HG03354 (cell line): ENCODE measurements around the gene FAM131C.

ENCODE experiments used
- ATAC-seq: cut with Tn5 transposase; IDR thresholded peaks from one replicate; pipeline ENCODE4 v1.9.1; 2021; ENCODE audit warnings: mild to moderate bottlenecking; ENCODE audit not compliant: unreplicated experiment, poor library complexity, severe bottlenecking

The FAM131C gene, protein sequence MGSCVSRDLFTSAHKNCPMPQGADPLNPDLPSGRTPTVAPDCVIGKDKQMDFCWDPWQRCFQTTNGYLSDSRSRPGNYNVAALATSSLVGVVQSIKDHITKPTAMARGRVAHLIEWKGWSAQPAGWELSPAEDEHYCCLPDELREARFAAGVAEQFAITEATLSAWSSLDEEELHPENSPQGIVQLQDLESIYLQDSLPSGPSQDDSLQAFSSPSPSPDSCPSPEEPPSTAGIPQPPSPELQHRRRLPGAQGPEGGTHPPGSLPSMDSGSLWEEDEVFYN

DNA sequence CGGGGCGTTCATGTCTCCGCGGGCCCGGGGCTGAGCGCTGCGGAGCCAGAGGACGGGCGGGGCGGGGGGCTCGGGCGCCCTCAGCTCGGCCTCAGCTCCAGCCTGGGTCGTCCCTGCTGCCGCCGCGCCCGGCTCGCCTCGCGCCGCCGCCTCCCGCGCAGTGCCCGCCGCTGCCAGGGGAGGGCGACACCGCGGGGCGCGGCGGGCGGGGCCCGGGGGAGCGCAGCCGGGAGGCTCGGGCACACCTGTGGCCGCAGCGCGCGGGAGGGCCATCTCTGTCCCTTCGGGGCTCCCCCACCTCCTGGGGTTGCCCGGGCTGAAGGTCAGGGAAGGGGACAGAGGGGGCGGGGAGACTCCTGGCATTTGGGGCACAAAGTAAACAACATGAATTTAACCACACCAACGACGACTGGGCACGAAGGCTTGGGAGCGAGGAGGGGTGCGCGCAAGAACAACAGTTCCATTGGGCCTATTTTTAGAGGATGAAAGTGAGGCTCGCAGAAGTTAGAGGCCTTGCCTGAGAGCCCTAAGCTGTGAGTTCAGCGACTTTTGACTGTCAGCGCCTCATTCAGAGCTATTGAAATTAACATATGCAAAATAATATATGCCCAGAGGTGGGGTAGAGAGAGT is at the start of gene FAM131C:
Gene FAM131C, minus strand, starts transcription at position 162 of the 630 bp plus-strand sequence. CDS start 209 bp downstream, outside the sequence.
- ATAC-seq, result no peak

DNA sequence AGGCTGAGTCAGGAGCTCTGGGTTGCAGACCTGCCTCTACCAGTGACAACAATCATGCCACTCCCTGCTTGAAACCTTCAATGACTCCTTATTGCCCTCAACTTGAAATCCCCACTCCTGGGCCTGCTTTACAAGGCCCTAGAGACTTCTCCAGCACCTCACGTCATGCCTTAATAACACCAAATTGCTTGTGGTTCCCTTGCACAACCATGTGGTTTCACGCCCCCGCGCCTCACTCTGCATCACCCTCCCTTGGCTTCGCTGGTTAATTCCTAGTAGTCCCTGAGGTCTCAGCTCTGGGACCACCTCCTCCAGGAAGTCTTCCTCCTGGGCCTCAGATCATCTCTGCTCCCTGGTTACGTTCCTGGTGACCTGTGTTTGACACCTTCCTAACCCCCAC is 49.5 kb upstream of the FAM131C start:
- no peak for ATAC-seq

DNA sequence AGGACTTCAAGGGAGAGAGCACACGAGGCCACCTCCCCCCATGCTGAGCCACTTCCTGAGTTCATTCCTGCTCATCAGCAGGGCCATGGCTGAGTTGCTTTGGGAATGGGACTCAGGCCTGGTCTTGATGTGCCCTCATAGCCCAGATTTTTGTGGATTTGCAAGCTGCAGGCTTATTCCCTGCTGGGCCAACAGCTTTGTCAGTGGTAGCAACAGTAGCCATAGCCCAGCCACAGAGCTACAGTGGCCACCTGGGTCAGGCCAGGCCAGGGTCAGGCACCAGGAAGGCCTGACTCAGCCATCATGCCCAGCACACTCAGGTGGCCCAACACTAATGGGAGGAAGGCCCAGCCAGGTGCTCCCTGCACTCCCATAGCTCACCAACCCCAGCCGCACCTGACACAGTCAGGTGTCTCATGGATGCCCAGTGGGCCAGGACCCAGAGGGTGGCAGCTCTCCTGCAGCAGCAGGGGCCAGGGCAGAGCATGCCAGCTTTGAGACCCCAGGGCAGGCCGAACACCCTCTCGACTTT is 49.0 kb upstream of the FAM131C start:
- ATAC-seq, result no peak

DNA sequence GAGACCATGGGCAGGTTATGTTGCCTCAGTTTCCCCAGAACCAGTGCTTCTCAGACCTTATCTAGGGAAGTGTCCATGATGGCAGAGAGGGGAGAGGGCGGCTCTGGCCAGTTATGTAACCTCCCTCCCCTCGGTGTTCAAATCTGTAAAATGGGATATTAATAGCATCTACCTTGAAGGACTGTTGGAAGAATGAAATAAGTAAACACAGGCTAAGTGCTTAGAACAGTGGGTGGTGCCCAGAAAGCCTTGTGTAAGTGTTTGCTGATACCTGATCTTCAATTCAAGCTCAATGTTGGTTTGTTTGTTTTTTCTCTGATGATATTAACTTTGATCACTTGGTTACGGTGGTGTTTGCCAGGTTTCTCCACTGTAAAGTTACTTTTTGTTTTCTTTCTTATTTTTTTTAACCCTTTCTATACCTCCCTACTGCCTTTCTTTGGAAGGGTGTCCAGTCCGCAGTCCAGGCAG is 47.5 kb upstream of the FAM131C start:
- ATAC-seq, result no peak

DNA sequence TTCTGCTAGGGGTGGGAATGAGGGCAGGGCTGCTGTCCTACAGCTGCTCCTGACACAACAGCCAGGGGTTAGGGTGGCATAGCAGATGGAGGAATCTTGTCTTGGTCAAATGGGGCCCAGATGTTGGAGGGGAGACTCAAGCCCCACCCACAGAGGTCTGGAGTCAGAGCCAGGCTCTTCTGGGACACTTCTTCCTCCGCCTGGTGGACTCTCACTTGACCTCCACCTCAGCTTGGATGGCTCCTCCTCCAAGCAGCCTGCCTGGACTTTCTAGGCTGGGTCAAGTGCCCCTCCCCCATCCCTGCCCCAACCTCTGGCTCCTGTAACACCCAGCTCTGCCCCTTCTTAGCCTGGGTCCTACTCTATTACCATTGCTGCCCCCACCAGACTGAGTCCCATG is 47.0 kb upstream of the FAM131C start:
- no peak for ATAC-seq

DNA sequence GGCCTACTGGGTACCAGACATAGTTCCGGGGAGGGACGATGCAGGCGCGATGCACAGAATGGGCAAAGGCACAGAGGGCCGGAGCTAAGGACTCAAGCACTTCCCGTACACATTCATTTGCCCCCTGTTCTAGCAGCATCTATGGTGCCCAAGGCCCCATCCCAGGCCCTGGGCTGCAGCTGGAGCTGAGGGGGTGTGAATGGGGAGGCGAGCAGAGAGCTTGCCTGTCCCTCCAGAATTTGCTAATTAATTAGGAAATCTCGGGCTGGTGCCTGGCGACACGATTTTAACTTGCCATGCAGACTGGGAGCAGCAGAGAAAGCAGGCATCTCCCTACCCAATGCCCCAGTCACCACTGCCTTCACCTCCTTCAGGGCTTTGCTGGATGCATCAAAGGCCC is 46.5 kb upstream of the FAM131C start:
- ATAC-seq, result no peak

DNA sequence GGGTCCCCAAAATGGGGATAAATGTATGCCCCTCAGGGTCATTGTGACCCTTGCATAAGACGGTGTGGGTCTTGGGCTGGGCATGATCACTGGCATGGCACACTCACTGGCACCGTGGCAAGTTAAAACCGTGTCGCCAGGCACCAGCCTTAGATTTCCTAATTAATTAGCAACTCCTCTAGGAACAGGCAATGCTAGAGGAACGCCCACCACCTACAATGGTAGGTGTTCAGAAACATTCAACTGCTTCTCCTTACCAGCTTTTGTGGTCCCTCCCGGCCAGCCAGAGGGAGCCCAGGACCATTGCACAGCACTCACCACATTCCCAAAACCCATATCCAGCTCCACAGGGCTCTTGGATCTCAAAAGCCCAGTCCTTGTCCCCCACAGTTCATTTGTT is 46.1 kb upstream of the FAM131C start:
- no peak for ATAC-seq

DNA sequence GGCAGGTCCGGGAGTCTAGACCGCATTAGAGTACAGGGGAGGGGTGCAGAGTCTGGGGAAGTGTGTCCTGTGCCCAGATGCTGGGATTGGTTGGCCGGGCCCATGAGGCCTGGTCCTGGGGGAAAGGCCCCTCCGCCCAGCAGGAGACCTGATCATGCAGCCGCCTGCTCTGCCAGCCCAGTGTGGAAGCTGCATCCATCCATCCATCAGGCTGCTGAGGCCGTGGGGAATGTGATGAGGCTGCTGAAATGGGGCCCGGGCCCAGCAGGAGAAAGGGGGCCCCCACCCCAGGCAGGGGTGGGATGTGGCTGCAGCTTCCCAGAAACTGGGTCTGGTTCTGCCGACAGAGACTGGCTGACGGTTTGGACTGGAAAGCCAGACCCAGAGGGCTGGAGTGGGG is 45.3 kb upstream of the FAM131C start:
- ATAC-seq, result no peak

DNA sequence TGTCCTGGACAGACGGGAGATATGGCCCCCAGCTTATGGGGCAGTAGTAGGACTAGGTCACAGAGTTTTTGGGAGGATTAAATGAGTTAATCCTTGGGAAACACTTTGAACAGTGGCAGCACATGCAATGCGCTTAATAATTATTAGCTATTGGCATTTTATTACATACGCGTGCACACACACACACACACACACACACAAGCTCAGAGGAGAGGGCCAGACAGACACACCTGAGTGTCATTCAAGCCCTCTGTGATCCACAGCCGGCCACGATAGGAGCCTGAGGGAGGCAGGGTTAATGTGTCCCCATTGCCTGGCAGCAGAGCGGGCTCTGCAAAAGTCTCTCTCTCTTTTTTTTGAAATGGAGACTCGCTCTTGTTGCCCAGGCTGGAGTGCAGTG is 44.5 kb upstream of the FAM131C start:
- no peak for ATAC-seq

DNA sequence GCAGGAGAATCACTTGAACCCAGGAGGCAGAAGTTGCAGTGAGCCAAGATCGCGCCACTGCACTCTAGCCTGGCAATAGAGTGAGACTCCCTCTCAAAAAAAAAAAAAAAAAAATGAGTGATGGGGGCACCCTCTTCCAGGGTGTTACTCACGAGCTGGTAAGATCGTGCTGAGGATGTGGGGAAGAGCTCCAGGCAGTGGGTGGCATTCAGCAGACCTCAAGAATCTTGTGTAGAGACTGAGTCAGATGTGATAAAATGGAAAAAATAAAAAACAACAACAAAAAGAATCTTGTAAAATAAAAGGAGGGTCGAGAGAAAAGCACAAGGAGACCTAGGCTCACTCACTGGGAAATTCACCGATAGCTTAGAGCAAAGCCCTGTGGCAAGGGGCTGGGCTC is 43.9 kb upstream of the FAM131C start:
- no peak for ATAC-seq

DNA sequence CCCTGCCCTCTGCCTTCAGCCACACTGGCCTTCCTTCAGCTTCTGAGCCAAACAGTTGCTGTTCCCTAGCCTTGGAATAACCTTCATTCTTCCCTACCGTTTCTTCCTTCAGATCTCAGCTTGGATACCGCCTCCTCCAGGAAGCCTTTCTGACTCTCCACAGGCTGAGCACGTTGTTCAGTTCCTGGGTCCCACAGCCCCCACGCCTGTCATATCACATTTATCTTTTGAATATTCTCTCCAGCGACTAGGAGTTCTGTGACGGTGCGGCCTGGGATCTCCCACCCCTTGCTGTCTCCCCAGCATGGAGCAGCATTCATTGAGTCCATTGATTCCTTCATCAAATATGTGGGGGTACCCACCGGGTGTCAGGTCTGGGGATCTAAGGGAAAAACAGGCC is 43.2 kb upstream of the FAM131C start:
- no peak for ATAC-seq

DNA sequence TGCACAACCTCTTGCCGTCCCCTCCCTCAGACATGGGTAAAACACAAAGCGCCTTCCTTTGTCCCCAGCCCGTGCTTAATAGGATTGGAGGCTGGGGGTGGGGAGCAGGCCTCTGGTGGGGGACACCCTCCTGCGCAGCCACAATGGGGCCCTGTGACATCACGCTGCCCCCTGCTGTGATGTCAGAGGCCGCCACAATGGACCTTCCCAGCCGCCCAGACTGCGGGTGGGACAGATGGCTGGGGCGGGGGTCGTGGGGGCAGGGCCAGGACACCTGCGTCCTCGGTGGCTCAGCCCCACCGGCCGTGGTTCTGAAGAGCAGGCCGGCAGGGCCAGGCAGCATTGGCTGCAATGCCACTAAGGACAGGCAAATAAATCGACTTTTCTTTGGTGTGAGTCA is 42.6 kb upstream of the FAM131C start:
- ATAC-seq, result no peak

DNA sequence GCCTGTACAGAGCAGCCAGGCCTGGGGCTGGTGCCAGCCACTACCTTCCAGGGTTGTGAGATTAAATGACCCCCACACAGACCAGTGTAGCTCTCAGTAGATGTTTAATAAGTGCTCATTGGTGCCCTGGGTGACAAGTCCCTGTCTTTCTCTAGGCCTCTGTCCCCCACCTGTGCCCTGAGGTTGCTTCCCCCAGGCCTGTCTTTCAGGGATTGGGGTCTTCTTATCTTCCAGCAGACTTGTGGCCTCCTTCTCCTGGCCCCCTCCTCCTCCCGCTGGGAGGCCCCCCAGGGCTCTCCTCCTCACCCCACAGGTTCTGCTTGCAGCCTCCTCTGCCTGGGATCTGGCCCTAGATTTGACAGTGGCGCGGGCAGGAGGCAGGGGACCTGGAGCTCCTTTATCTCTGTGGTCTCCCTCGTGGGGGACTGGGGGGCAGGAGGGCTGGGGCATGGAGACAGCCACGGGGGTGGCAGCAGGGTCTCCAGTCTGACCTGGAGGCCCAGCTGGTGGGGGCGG is 42.1 kb upstream of the FAM131C start:
- no peak for ATAC-seq

DNA sequence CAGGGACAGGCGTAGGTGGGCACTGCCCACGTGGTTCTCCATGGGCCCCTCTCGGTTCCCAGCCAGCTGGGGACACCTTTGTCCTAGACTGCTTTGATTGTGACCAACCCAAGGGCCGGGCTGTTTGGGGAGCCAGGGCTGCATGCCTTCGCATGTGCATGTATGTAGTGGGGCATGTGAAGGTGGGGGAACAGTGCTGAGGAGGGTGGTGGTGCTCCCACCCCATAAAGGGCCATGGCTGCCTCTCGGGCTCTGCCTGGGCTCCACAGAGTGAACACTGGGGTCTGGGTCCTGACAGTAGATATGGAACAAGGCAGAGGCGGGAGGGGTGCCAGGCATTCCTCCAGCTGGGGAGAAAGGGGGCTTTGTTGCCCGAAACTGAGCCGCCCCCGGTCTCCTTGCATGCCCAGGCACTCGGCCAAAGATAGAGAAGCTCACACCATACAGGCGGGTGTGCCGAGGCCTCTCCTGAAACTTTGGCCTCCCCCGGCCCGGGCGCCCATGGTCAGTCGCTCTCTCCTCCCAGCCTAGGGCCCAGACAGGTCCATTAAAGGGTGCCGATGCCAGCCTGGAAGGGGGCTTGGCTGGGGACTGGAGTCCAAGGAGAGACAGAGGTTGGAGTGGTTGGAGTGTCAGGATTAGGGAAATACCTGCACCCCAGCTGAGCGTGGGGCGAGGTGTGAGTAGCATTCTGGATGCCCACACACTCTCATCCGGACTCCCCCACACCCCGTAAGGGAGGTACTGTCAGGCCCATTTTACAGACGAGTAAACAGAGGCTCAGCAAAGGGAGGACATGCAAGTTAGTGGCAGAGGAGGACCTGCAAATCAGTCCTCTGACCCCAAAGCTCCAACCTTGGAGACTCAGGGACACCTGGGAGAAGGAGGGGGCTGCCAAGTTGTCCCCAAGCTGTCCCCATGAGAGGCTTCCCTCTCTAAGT is 41.3 kb upstream of the FAM131C start:
- ATAC-seq, result no peak

DNA sequence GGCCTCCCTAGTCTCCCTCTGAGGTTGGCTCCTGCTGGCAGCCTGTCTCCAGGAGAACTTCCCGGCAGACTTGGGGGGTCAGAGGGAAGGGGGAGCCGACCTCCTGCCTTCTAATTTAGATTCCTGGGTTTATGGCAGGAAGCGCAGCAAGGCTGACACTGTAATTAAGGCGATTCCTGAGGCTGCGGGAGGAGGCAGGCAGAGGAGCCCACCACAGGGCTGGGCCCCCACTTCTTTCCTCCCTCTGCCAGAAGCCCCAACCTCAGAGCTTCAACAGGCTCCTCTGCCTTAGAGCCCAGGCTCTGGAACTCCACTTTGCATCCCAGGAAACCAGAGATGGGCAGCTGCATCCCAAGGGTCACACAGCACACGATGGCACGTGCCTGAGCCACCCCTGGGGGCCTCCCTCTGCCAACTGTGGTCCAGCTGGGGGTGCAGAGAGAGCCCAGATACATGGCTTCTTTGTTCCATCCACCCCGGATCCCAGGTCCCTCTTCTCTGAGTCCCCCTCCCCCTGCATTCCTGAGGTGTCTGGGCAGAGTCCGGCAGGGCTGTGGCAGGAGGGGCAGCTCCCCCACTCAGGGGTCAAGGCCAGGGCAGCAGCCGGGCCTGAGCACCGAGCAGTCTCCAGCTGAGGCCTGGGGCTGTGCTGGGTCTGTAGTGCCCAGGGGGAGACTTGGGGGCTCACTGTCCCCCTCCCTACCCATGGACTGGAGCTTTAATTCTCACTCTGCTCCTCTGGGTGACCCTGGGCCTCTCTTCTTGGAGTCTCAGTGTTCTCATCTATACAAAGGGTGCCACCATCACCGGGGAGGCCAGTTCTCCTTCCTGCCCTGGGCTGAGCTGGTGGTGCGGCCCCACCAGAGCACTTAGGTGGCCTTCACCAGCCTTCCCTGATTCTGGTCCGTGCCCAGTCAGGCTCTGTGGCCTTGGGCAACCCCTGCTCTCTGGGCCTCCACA is 39.4 kb upstream of the FAM131C start:
- no peak for ATAC-seq

DNA sequence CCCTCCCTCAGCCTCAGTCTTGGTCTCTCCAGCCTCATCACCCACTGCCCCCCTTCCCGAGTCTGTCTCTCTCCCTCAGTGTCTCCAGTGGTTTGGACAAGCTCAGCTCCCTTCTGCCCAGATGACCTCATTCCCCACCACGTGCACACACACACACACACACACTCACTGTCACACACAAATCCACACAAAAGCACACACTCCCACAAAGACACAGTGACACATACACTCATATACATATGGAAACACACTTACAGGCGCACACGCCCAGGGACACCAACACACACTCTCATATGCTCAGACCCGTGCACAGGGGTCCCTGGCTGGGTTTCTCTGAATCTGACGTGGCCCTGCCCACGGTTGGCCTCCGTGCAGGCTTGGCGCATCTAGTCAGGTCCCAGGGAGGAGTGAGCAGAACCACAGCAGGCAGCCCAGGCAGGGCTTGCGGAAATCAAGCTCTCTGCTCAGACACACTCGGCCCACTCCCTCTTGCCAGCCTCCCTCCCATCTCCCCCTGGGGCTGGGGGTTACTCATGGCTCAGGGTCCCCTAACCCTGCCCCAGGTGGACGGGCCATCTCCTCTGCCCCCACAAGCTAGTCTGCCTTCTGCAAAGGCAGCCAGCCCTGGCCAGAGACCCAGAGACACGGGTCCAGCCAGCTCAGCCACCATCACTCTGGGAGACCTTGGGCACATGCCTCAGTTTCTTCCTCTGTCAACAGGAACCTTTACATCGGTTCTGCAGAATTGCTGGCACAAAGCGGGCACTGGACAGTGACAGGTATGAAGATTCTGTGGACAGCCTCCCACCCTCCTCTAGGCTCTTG is 38.5 kb upstream of the FAM131C start:
- no peak for ATAC-seq

DNA sequence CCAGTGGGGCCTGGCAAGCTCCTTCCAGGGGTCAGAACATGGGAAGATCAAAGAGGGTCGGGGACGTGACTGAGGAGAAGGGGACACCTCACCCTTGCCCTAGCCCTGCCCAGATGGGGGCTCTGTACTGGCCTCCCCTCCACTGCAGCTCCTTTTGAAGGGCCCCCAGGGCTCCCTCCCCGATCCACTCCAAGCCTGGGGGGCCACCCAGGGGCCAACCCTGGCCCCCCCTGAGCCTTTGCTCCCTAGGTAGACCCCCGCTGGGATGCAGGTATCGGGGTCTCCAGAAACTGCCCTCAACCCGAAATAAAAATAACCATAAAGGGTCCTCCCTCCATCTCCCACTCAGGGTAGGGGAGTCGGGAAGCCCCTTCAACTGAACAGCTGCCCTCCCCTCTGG is 37.4 kb upstream of the FAM131C start:
- no peak for ATAC-seq

DNA sequence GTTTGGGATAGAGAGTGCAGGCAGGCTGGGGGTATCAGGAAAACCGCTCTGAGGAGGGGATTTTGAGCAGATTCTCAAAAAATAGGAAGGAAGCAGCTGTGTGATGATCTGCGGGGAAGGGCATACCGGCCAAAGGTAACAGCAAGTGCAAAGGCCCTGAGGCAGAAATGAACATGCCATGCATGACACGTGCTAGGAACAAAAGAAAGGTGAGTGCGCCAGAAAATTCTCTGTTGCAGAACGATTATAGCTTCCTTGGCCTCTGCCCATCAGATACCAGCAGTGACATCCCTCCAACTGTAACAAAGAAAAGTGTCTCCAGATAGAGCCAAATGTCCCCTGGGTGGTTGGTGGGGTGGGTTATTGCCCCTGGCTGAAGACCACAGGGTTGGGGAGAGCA is 37.0 kb upstream of the FAM131C start:
- no peak for ATAC-seq
